Transverse colon (tissue), 4 donors: ENCODE data around the gene FAM240B.

Source experiments
- EP300 ChIP-seq: sonication (generic); formaldehyde crosslinking; IDR thresholded peaks from one replicate; pipeline ENCODE4 v1.6.1; 2017; ENCODE audit warnings: antibody characterized with exemption, low read depth
- POLR2A ChIP-seq: fragments of 450-650 bp; IDR thresholded peaks from one replicate; pipeline ENCODE4 v1.6.1; 2016; ENCODE audit warnings: antibody characterized with exemption, mild to moderate bottlenecking, moderate library complexity
- POLR2AphosphoS5 ChIP-seq, 3 donors: sonication (generic); formaldehyde crosslinking; IDR thresholded peaks; one replicate each; pipeline ENCODE4 v1.6.1; 2016; ENCODE audit warnings: antibody characterized with exemption in 3 of 3
- TF ChIP-seq, protein P1 (sequence below), 5 experiments: fragments of 200-600 bp in 3 of 5; fragments of 450-650 bp in 2 of 5; sonication (generic) in 3 of 5; IDR thresholded peaks; 1 replicate in 2 of 5; 2 replicates in 3 of 5; pipeline ENCODE4 v1.5.1; 2016 to 2017; ENCODE audit warnings: antibody characterized with exemption in 5 of 5, inconsistent platforms in 3 of 5, mild to moderate bottlenecking in 2 of 5, moderate library complexity in 1 of 5

DNA sequence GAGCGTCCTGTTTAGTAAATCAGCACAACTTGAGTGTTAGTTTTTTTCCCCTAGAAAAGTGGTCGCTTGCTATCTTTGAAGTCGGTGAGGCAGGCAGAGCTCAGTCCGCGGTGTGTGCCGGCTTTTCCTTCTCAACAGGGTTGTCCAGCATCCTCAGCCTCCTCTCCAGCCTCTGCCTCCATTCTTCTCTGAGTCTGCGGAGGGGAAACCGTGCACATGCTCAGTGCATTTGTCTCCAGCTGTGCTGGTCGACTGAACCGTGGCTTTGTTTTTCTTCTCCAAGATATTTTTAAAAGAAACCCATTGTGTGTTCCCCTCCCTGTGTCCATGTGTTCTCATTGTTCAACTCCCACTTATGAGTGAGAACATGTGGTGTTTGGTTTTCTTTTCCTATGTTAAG is 25.3 kb downstream of the FAM240B start:
- TF ChIP-seq, protein P1, sequence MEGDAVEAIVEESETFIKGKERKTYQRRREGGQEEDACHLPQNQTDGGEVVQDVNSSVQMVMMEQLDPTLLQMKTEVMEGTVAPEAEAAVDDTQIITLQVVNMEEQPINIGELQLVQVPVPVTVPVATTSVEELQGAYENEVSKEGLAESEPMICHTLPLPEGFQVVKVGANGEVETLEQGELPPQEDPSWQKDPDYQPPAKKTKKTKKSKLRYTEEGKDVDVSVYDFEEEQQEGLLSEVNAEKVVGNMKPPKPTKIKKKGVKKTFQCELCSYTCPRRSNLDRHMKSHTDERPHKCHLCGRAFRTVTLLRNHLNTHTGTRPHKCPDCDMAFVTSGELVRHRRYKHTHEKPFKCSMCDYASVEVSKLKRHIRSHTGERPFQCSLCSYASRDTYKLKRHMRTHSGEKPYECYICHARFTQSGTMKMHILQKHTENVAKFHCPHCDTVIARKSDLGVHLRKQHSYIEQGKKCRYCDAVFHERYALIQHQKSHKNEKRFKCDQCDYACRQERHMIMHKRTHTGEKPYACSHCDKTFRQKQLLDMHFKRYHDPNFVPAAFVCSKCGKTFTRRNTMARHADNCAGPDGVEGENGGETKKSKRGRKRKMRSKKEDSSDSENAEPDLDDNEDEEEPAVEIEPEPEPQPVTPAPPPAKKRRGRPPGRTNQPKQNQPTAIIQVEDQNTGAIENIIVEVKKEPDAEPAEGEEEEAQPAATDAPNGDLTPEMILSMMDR (IDR thresholded peaks at IDR 0.05), result no peak
- no peak for TF ChIP-seq EP300
- no peak for TF ChIP-seq POLR2A
- TF ChIP-seq POLR2AphosphoS5 (IDR thresholded peaks at IDR 0.05), result no peak
